Iris pigment epithelial cell (primary cell): ENCODE results near the gene ATP6V0E1.
"Not testable (repeated sequence)": the region's sequence is repeated elsewhere in the genome, so short reads cannot be mapped to it uniquely, and the experiment has no call there.

ENCODE experiments used
- DNase-seq: peaks from one replicate; pipeline ENCODE4 v3.0.0-alpha.2; 2011; ENCODE audit warnings: low read depth

The ATP6V0E1 gene

GRCh38 chr5:173075970-173076369 is 92.4 kb downstream of the ATP6V0E1 start:
- DNase-seq, result no peak

GRCh38 chr5:173076471-173076870 is 92.9 kb downstream of the ATP6V0E1 start:
- DNase-seq, result not testable (repeated sequence)

GRCh38 chr5:173078878-173079277 is 95.3 kb downstream of the ATP6V0E1 start:
- DNase-seq, result no peak
